Fibroblast of lung (primary cell): ENCODE measurements around the gene SLC22A4. TPM values are rescaled to one million over a fixed set of nuclear protein-coding genes. Genes with fewer than 3 reads are reported as not detected.

Source experiments
- DNase-seq, 2 donors: peaks; one replicate each; pipeline versions ENCODE4 v3.0.0 to v3.0.0-alpha.2; 2010; ENCODE audit warnings: low read depth in 2 of 2
- H2AFZ ChIP-seq: 2 replicates; pipeline ENCODE4 v1.5.1; 2012; ENCODE audit warnings: low read length, control low read depth, inconsistent platforms
- H3K27ac ChIP-seq: 2 replicates; pipeline ENCODE4 v1.5.1; 2011; ENCODE audit warnings: low read length, control low read depth; ENCODE audit not compliant: insufficient read depth
- H3K27me3 ChIP-seq: 2 replicates; pipeline ENCODE4 v1.5.1; 2011; ENCODE audit warnings: mild to moderate bottlenecking, low read length; ENCODE audit not compliant: control insufficient read depth, insufficient read depth
- H3K36me3 ChIP-seq: 2 replicates; pipeline ENCODE4 v1.5.1; 2011; ENCODE audit warnings: low read length; ENCODE audit not compliant: control insufficient read depth, insufficient read depth
- H3K4me1 ChIP-seq: 2 replicates; pipeline ENCODE4 v1.5.1; 2011; ENCODE audit warnings: low read length; ENCODE audit not compliant: control insufficient read depth, insufficient read depth; ENCODE audit errors: extremely low read depth
- H3K4me2 ChIP-seq: 2 replicates; pipeline ENCODE4 v1.5.1; 2011; ENCODE audit warnings: low read length, control low read depth; ENCODE audit not compliant: insufficient read depth; ENCODE audit errors: extremely low read depth
- H3K4me3 ChIP-seq, 4 experiments: fragments of 200-600 bp in 1 of 4; sonication (generic) in 1 of 4; replicated peaks in 1 of 4; 2 replicates each; pipeline ENCODE4 v1.5.1; 2011 to 2016; ENCODE audit warnings: low read length in 4 of 4, low read depth in 3 of 4, mild to moderate bottlenecking in 3 of 4, control low read depth in 2 of 4, inconsistent platforms in 1 of 4, mixed read lengths in 1 of 4; ENCODE audit not compliant: insufficient read depth in 1 of 4; ENCODE audit errors: control extremely low read depth in 1 of 4
- H3K79me2 ChIP-seq: 2 replicates; pipeline ENCODE4 v1.5.1; 2012; ENCODE audit warnings: mild to moderate bottlenecking, low read length, inconsistent platforms; ENCODE audit not compliant: control insufficient read depth, insufficient read depth
- H3K9ac ChIP-seq: 2 replicates; pipeline ENCODE4 v1.5.1; 2011; ENCODE audit warnings: mild to moderate bottlenecking, low read length, control low read depth; ENCODE audit not compliant: insufficient read depth
- H3K9me3 ChIP-seq: 2 replicates; pipeline ENCODE4 v1.5.1; 2012; ENCODE audit warnings: low read depth, low read length; ENCODE audit not compliant: control insufficient read depth, insufficient read depth
- H4K20me1 ChIP-seq: 2 replicates; pipeline ENCODE4 v1.5.1; 2011; ENCODE audit warnings: low read length; ENCODE audit not compliant: control insufficient read depth, insufficient read depth; ENCODE audit errors: extremely low read depth
- CTCF ChIP-seq, 2 donors: IDR thresholded peaks in 1 of 2; conservative IDR thresholded peaks in 1 of 2; 1 replicate in 1 of 2; 2 replicates in 1 of 2; pipeline ENCODE4 v1.5.1; 2011 to 2012; ENCODE audit warnings: low read length in 2 of 2, control low read depth in 1 of 2, inconsistent platforms in 1 of 2, low read depth in 1 of 2, mild to moderate bottlenecking in 1 of 2
- EZH2 ChIP-seq: IDR thresholded peaks from 2 replicates; pipeline ENCODE4 v1.5.1; 2012; ENCODE audit warnings: low read length, control low read depth, mild to moderate bottlenecking; ENCODE audit errors: missing control alignments
- polyA plus RNA-seq, 2 donors: library from polyadenylated mRNA; depleted of rRNA in 1 of 2; stranded (reverse) in 1 of 2; unstranded in 1 of 2; fragments of >200 nt; gene quantifications; 2 replicates each; pipeline ENCODE4 v1.2.1, GENCODE V29; 2011 to 2012; ENCODE audit warnings: missing spikeins in 1 of 2
- total RNA-seq: library from RNA; depleted of rRNA; stranded (reverse); fragments of >200 nt; gene quantifications from 2 replicates; pipeline ENCODE4 v1.2.1, GENCODE V29; 2014

SLC22A4 gene
- total and polyA plus RNA-seq, 2 donors (not counting 1 experiment from before 2014, with no cell fraction given) = 1.1 to 4.1 TPM

- H3K4me2 ChIP-seq = no peak overlapping the region
- H3K9me3 ChIP-seq = no peaks in the 10 kb centered on the region
- TF ChIP-seq CTCF (conservative IDR thresholded peaks at IDR 0.05 in 1 of 2, IDR thresholded peaks at IDR 0.05 in 1 of 2; ENCODE audit: low read depth in 1 of 2, low read length in 2 of 2) (no peak), EZH2 (no peak)
- H3K79me2 ChIP-seq = no peaks in the 10 kb centered on the region
- H3K4me1 ChIP-seq = no peaks in the 10 kb centered on the region
- no peaks in the 10 kb centered on the region for H3K36me3 ChIP-seq
- no peak overlapping the region for H3K27ac ChIP-seq
- DNase-seq = no peak
- H3K9ac ChIP-seq = no peak overlapping the region
- H4K20me1 ChIP-seq = no peaks in the 10 kb centered on the region
- H3K27me3 ChIP-seq = no peaks in the 10 kb centered on the region
- peak overlapping the region; percentile 36 for H2AFZ ChIP-seq
- H3K4me3 ChIP-seq = no peak overlapping the region
Observed at GRCh38 chr5:132310141-132310834, 16.1 kb downstream of the SLC22A4 start.

GRCh38 chr5:132313366-132313765 is 19.2 kb downstream of the SLC22A4 start:
- Histone ChIP-seq H3K4me1 (no peaks in the 10 kb centered on the region), H2AFZ (no peak overlapping the region), H3K79me2 (no peaks in the 10 kb centered on the region), H3K9me3 (no peaks in the 10 kb centered on the region), H4K20me1 (no peaks in the 10 kb centered on the region), H3K27me3 (no peaks in the 10 kb centered on the region), H3K36me3 (no peaks in the 10 kb centered on the region), H3K4me3 (no peak overlapping the region), H3K27ac (no peak overlapping the region), H3K4me2 (no peak overlapping the region), H3K9ac (no peak overlapping the region)
- TF ChIP-seq EZH2 = no peak
- peak; percentile 26 to 34 for DNase-seq

- no peak overlapping the region for H3K4me3 ChIP-seq
- no peaks in the 10 kb centered on the region for H3K4me1 ChIP-seq
- no peaks in the 10 kb centered on the region for H3K27me3 ChIP-seq
- no peak overlapping the region for H3K9ac ChIP-seq
- H3K4me2 ChIP-seq = no peak overlapping the region
- no peaks in the 10 kb centered on the region for H3K36me3 ChIP-seq
- no peaks in the 10 kb centered on the region for H3K9me3 ChIP-seq
- H3K27ac ChIP-seq = no peak overlapping the region
- no peak for DNase-seq
- H2AFZ ChIP-seq = no peak overlapping the region
- TF ChIP-seq CTCF (conservative IDR thresholded peaks at IDR 0.05 in 1 of 2, IDR thresholded peaks at IDR 0.05 in 1 of 2; ENCODE audit: low read depth in 1 of 2, low read length in 2 of 2) (no peak), EZH2 (no peak)
- no peaks in the 10 kb centered on the region for H4K20me1 ChIP-seq
- H3K79me2 ChIP-seq = no peaks in the 10 kb centered on the region
Observed at GRCh38 chr5:132313961-132314432, 19.8 kb downstream of the SLC22A4 start.
